Esophagus muscularis mucosa (tissue), 3 donors: ENCODE data around the gene HBEGF.

Experiments used
- CTCF ChIP-seq, 3 experiments: fragments of 200-600 bp in 2 of 3; fragments of 450-650 bp in 1 of 3; sonication (generic) in 2 of 3; IDR thresholded peaks; one replicate each; pipeline ENCODE4 v1.5.1; 2017 to 2019; ENCODE audit warnings: antibody characterized with exemption in 3 of 3, mild to moderate bottlenecking in 2 of 3, moderate library complexity in 1 of 3
- POLR2A ChIP-seq: fragments of 450-650 bp; IDR thresholded peaks from one replicate; pipeline ENCODE4 v1.6.1; 2017; ENCODE audit warnings: antibody characterized with exemption, moderate library complexity, mild to moderate bottlenecking, low read depth

DNA sequence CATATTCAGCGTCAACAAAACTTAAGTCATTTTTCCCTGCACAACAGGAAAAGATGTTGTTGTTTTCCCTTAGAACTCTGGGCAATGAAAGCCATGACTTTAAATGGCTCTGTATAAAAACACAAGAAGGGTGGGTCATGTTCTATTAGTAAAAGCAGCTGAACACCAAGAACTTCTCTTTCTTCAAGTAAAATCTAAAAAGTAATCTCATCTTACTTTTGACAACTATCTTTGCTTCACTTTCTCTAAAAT is 52.6 kb downstream of the HBEGF start:
- TF ChIP-seq POLR2A, result no peak
- TF ChIP-seq CTCF (IDR thresholded peaks at IDR 0.05), result no peak
